Effector memory CD8-positive, alpha-beta T cell (primary cell): ENCODE data around the gene JAK2.
"Not testable (repeated sequence)": the region's sequence is repeated elsewhere in the genome, so short reads cannot be mapped to it uniquely, and the experiment has no call there.

Experiments used
- ATAC-seq: fragments of 150-1000 bp; cut with Tn5 transposase; replicated peaks from 2 replicates; pipeline ENCODE4 v1.10.0; 2021; ENCODE audit warnings: mild to moderate bottlenecking, moderate library complexity
- DNase-seq, 3 experiments: peaks; one replicate each; pipeline ENCODE4 v3.0.0; 2021
- H3K27ac Mint-ChIP-seq, 2 donors: one replicate each; pipeline ENCODE4 v1.8.0; 2022; ENCODE audit warnings: mild to moderate bottlenecking in 2 of 2, mixed read lengths in 2 of 2, moderate library complexity in 2 of 2
- H3K27me3 Mint-ChIP-seq, 2 donors: one replicate each; pipeline ENCODE4 v1.8.0; 2022; ENCODE audit warnings: mixed read lengths in 2 of 2
- H3K36me3 Mint-ChIP-seq: one replicate; pipeline ENCODE4 v1.8.0; 2022; ENCODE audit warnings: mild to moderate bottlenecking, moderate library complexity, mixed read lengths; ENCODE audit not compliant: insufficient read depth
- H3K4me1 Mint-ChIP-seq, 2 donors: one replicate each; pipeline ENCODE4 v1.8.0; 2022; ENCODE audit warnings: low read depth in 2 of 2, mixed read lengths in 2 of 2
- H3K4me3 Mint-ChIP-seq, 2 donors: one replicate each; pipeline ENCODE4 v1.8.0; 2022; ENCODE audit warnings: mild to moderate bottlenecking in 2 of 2, mixed read lengths in 2 of 2, moderate library complexity in 2 of 2
- H3K9me3 Mint-ChIP-seq, 2 donors: one replicate each; pipeline ENCODE4 v1.8.0; 2022; ENCODE audit warnings: mixed read lengths in 2 of 2

JAK2 gene

GRCh38 chr9:5099466-5099865 lies 114.4 kb downstream of the JAK2 start:
- ATAC-seq, result no peak

GRCh38 chr9:5101127-5101526 lies 116.1 kb downstream of the JAK2 start:
- H3K4me1 Mint-ChIP-seq, DNase-seq, H3K4me3 Mint-ChIP-seq, H3K27ac Mint-ChIP-seq, H3K27me3 Mint-ChIP-seq, ATAC-seq, H3K36me3 Mint-ChIP-seq: not testable (repeated sequence)
- H3K9me3 Mint-ChIP-seq, result peaks cover 6 to 24% of the 10 kb centered on the region in 2 donors

More at GRCh38 chr9:5099466-5099865, 114.4 kb downstream of the JAK2 start:
- H3K27ac Mint-ChIP-seq, result no peak overlapping the region
- H3K36me3 Mint-ChIP-seq, result peaks cover 7% of the 10 kb centered on the region
- H3K27me3 Mint-ChIP-seq, result no peaks in the 10 kb centered on the region
- no peak for DNase-seq
- peaks cover 0 to 24% of the 10 kb centered on the region in 2 donors for H3K9me3 Mint-ChIP-seq
- no peaks in the 10 kb centered on the region for H3K4me1 Mint-ChIP-seq
- no peak overlapping the region for H3K4me3 Mint-ChIP-seq

- not testable (repeated sequence) for ATAC-seq, DNase-seq, H3K4me3 Mint-ChIP-seq, H3K27me3 Mint-ChIP-seq, H3K4me1 Mint-ChIP-seq, H3K36me3 Mint-ChIP-seq, H3K27ac Mint-ChIP-seq
- H3K9me3 Mint-ChIP-seq, result peaks cover 8 to 24% of the 10 kb centered on the region in 2 donors
Observed at GRCh38 chr9:5106517-5106916, 121.4 kb downstream of the JAK2 start.

- peaks cover 7% of the 10 kb centered on the region for H3K36me3 Mint-ChIP-seq
- no peaks in the 10 kb centered on the region for H3K27me3 Mint-ChIP-seq
- ATAC-seq (no peak), DNase-seq (no peak)
- H3K4me3 Mint-ChIP-seq, result no peak overlapping the region
- peaks cover 0 to 2% of the 10 kb centered on the region in 2 donors for H3K9me3 Mint-ChIP-seq
- H3K4me1 Mint-ChIP-seq, result no peaks in the 10 kb centered on the region
- no peak overlapping the region for H3K27ac Mint-ChIP-seq
Observed at GRCh38 chr9:5110867-5111681, 126.0 kb downstream of the JAK2 start.

- H3K27ac Mint-ChIP-seq, result no peak overlapping the region
- ATAC-seq (no peak), DNase-seq (no peak)
- H3K4me3 Mint-ChIP-seq, result no peak overlapping the region
- H3K9me3 Mint-ChIP-seq, result peaks cover 0 to under 1% of the 10 kb centered on the region in 2 donors
- no peaks in the 10 kb centered on the region for H3K4me1 Mint-ChIP-seq
- H3K27me3 Mint-ChIP-seq, result no peaks in the 10 kb centered on the region
- peaks cover 7% of the 10 kb centered on the region for H3K36me3 Mint-ChIP-seq
Observed at GRCh38 chr9:5111696-5112095, 126.6 kb downstream of the JAK2 start.

GRCh38 chr9:5112109-5112592 lies 127.1 kb downstream of the JAK2 start:
- ATAC-seq, result no peak
- H3K4me3 Mint-ChIP-seq, result no peak overlapping the region
- H3K27me3 Mint-ChIP-seq, result no peaks in the 10 kb centered on the region
- DNase-seq, result no peak
- no peak overlapping the region for H3K27ac Mint-ChIP-seq
- peaks cover 7% of the 10 kb centered on the region for H3K36me3 Mint-ChIP-seq
- peaks cover 0 to 4% of the 10 kb centered on the region in 2 donors for H3K4me1 Mint-ChIP-seq
- H3K9me3 Mint-ChIP-seq, result no peaks in the 10 kb centered on the region

GRCh38 chr9:5112646-5113045 lies 127.6 kb downstream of the JAK2 start:
- Mint-ChIP-seq H3K36me3 (peaks cover 7% of the 10 kb centered on the region), H3K4me1 (peaks cover 0 to 4% of the 10 kb centered on the region in 2 donors), H3K4me3 (no peak overlapping the region), H3K27ac (no peak overlapping the region), H3K9me3 (no peaks in the 10 kb centered on the region), H3K27me3 (no peaks in the 10 kb centered on the region)
- ATAC-seq (no peak), DNase-seq (no peak)

- Mint-ChIP-seq H3K27me3 (no peaks in the 10 kb centered on the region), H3K36me3 (peaks cover 7% of the 10 kb centered on the region), H3K9me3 (no peaks in the 10 kb centered on the region), H3K4me3 (no peak overlapping the region), H3K27ac (no peak overlapping the region), H3K4me1 (peaks cover 0 to 4% of the 10 kb centered on the region in 2 donors)
- DNase-seq (no peak), ATAC-seq (no peak)
Observed at GRCh38 chr9:5113523-5113922, 128.5 kb downstream of the JAK2 start.

- Mint-ChIP-seq H3K4me3 (no peak overlapping the region), H3K27me3 (no peaks in the 10 kb centered on the region), H3K9me3 (no peaks in the 10 kb centered on the region), H3K36me3 (peaks cover 7% of the 10 kb centered on the region), H3K27ac (no peak overlapping the region), H3K4me1 (peaks cover 0 to 4% of the 10 kb centered on the region in 2 donors)
- ATAC-seq (no peak), DNase-seq (no peak)
Observed at GRCh38 chr9:5113994-5114748, 129.1 kb downstream of the JAK2 start.

- peaks cover 0 to under 1% of the 10 kb centered on the region in 2 donors for H3K4me1 Mint-ChIP-seq
- no peaks in the 10 kb centered on the region for H3K9me3 Mint-ChIP-seq
- no peaks in the 10 kb centered on the region for H3K27me3 Mint-ChIP-seq
- DNase-seq, result no peak
- H3K36me3 Mint-ChIP-seq, result peaks cover 19% of the 10 kb centered on the region
- H3K4me3 Mint-ChIP-seq, result no peak overlapping the region
- no peak for ATAC-seq
- H3K27ac Mint-ChIP-seq, result no peak overlapping the region
Observed at GRCh38 chr9:5122116-5122515, 137.0 kb downstream of the JAK2 start.

- ATAC-seq (no peak), DNase-seq (no peak)
- H3K27ac Mint-ChIP-seq, result no peak overlapping the region
- no peak overlapping the region for H3K4me3 Mint-ChIP-seq
- no peaks in the 10 kb centered on the region for H3K4me1 Mint-ChIP-seq
- no peaks in the 10 kb centered on the region for H3K9me3 Mint-ChIP-seq
- no peaks in the 10 kb centered on the region for H3K27me3 Mint-ChIP-seq
- H3K36me3 Mint-ChIP-seq, result peaks cover 19% of the 10 kb centered on the region
Observed at GRCh38 chr9:5122516-5122915, 137.4 kb downstream of the JAK2 start.

- ATAC-seq, result no peak
Observed at GRCh38 chr9:5140151-5140550, 155.1 kb downstream of the JAK2 start.

GRCh38 chr9:5144217-5144616 lies 159.1 kb downstream of the JAK2 start:
- Mint-ChIP-seq H3K4me3 (no peak overlapping the region), H3K9me3 (peaks cover 12 to 22% of the 10 kb centered on the region in 2 donors), H3K4me1 (peaks cover 0 to 3% of the 10 kb centered on the region in 2 donors), H3K36me3 (peaks cover 3% of the 10 kb centered on the region), H3K27me3 (no peaks in the 10 kb centered on the region), H3K27ac (no peak overlapping the region)
- DNase-seq (no peak), ATAC-seq (no peak)

More at GRCh38 chr9:5140151-5140550, 155.1 kb downstream of the JAK2 start:
- Mint-ChIP-seq H3K4me1 (no peaks in the 10 kb centered on the region), H3K27me3 (no peaks in the 10 kb centered on the region), H3K9me3 (peaks cover 17 to 18% of the 10 kb centered on the region in 2 donors), H3K36me3 (no peaks in the 10 kb centered on the region), H3K27ac (no peak overlapping the region), H3K4me3 (no peak overlapping the region)
- no peak for DNase-seq
